ENCODE measurements around the gene TP53I11. TPM values are rescaled to one million over a fixed set of nuclear protein-coding genes. Genes with fewer than 3 reads are reported as not detected.

Gene TP53I11
- total RNA-seq, 1 donor from 2014 or later, result 11.5 TPM

- DNase-seq (ENCODE audit: low read depth), result no peak
Observed at GRCh38 chr11:44885065-44885810, 65.4 kb downstream of the TP53I11 start.

GRCh38 chr11:44884056-44884455 lies 66.6 kb downstream of the TP53I11 start:
- no peak for DNase-seq (ENCODE audit: low read depth)

GRCh38 chr11:44883277-44883676 lies 67.4 kb downstream of the TP53I11 start:
- DNase-seq (ENCODE audit: low read depth), result no peak

Other genes with a start within 250 kb of the TP53I11 start
- gene TSPAN18, start 223.9 kb downstream of the TP53I11 start, total RNA-seq, result 2.6 and 6.7 TPM in 2 replicates
- gene PRDM11, start 195.8 kb upstream of the TP53I11 start, total RNA-seq, result 2.3 and 10.1 TPM in 2 replicates

Data from renal cortical epithelial cell (primary cell).